Measurements from ENCODE around the gene SH2D2A.

SH2D2A gene

GRCh38 chr1:156862584-156862983 lies 45.9 kb upstream of the SH2D2A start:
- Histone ChIP-seq H3K4me2 (ENCODE audit: insufficient read depth, low read length) (no peak overlapping the region), H2AFZ (ENCODE audit: low read depth, low read length) (no peak overlapping the region), H3K9ac (ENCODE audit: low read depth, low read length) (no peak overlapping the region), H3K27ac (ENCODE audit: low read length) (no peak overlapping the region), H4K20me1 (ENCODE audit: insufficient read depth, low read length) (peaks cover 11% of the 10 kb centered on the region), H3K36me3 (ENCODE audit: insufficient read depth, low read length) (no peaks in the 10 kb centered on the region), H3K4me1 (ENCODE audit: insufficient read depth, low read length) (peaks cover 20% of the 10 kb centered on the region), H3K9me3 (ENCODE audit: insufficient read depth, low read length, severe bottlenecking) (no peaks in the 10 kb centered on the region), H3K27me3 (ENCODE audit: insufficient read depth, low read length, poor library complexity) (peaks cover 46% of the 10 kb centered on the region), H3K4me3 (ENCODE audit: low read depth in 1 of 2, low read length in 2 of 2) (no peak overlapping the region), H3K79me2 (ENCODE audit: insufficient read depth, low read length) (no peaks in the 10 kb centered on the region)
- DNase-seq (no peak), ATAC-seq (ENCODE audit: insufficient read depth, low read depth) (no peak)
- TF ChIP-seq EZH2 (IDR thresholded peaks at IDR 0.05; ENCODE audit: borderline replicate concordance, low read depth, low read length, severe bottlenecking): no peak
- no peak for TF ChIP-seq CTCF (IDR thresholded peaks at IDR 0.05; ENCODE audit: borderline replicate concordance, extremely low read depth, low read length, poor library complexity, severe bottlenecking)

GRCh38 chr1:156860628-156861423 lies 44.2 kb upstream of the SH2D2A start, which contains the start of gene NTRK1:
NTRK1 (plus strand) TSS chr1:156860865; CDS start chr1:156860935, 70 bp downstream.
- TF ChIP-seq CTCF (IDR thresholded peaks at IDR 0.05; ENCODE audit: borderline replicate concordance, extremely low read depth, low read length, poor library complexity, severe bottlenecking): no peak
- no peak for TF ChIP-seq EZH2 (IDR thresholded peaks at IDR 0.05; ENCODE audit: borderline replicate concordance, low read depth, low read length, severe bottlenecking)
- ATAC-seq (ENCODE audit: insufficient read depth, low read depth): peak; percentile 96
- peak; percentile 86 for DNase-seq
- Histone ChIP-seq H3K9me3 (ENCODE audit: insufficient read depth, low read length, severe bottlenecking) (no peaks in the 10 kb centered on the region), H2AFZ (ENCODE audit: low read depth, low read length) (peak within 1 kb of the TSS; percentile 57), H3K9ac (ENCODE audit: low read depth, low read length) (peak within 1 kb of the TSS; percentile 25; the same call in 1 of the 2 replicates), H3K27ac (ENCODE audit: low read length) (no peak within 1 kb of the TSS), H3K79me2 (ENCODE audit: insufficient read depth, low read length) (no peaks in the 10 kb centered on the region), H3K36me3 (ENCODE audit: insufficient read depth, low read length) (no peaks in the 10 kb centered on the region), H3K4me1 (ENCODE audit: insufficient read depth, low read length) (peaks cover 20% of the 10 kb centered on the region), H4K20me1 (ENCODE audit: insufficient read depth, low read length) (peaks cover 11% of the 10 kb centered on the region), H3K4me3 (ENCODE audit: low read depth in 1 of 2, low read length in 2 of 2) (peak within 1 kb of the TSS in 1 of 2 experiments; percentile 41; a peak in 2 of 4 replicates), H3K27me3 (ENCODE audit: insufficient read depth, low read length, poor library complexity) (peaks cover 56% of the 10 kb centered on the region), H3K4me2 (ENCODE audit: insufficient read depth, low read length) (peak within 1 kb of the TSS; percentile 63)

- ATAC-seq (ENCODE audit: insufficient read depth, low read depth): no peak
These were observed 43.5 kb upstream of the SH2D2A start for GRCh38 chr1:156860113-156860627.

More at GRCh38 chr1:156860113-156860627, 43.5 kb upstream of the SH2D2A start:
- peak; percentile 10 for DNase-seq
- Histone ChIP-seq H3K9ac (ENCODE audit: low read depth, low read length) (no peak overlapping the region; the same call in 1 of the 2 replicates), H3K4me1 (ENCODE audit: insufficient read depth, low read length) (peaks cover 20% of the 10 kb centered on the region), H3K27ac (ENCODE audit: low read length) (no peak overlapping the region), H2AFZ (ENCODE audit: low read depth, low read length) (peak overlapping the region; percentile 57), H3K9me3 (ENCODE audit: insufficient read depth, low read length, severe bottlenecking) (no peaks in the 10 kb centered on the region), H3K36me3 (ENCODE audit: insufficient read depth, low read length) (no peaks in the 10 kb centered on the region), H3K4me3 (ENCODE audit: low read depth in 1 of 2, low read length in 2 of 2) (peak overlapping the region in 1 of 2 experiments; percentile 41; a peak in 2 of 4 replicates), H4K20me1 (ENCODE audit: insufficient read depth, low read length) (peaks cover 11% of the 10 kb centered on the region), H3K27me3 (ENCODE audit: insufficient read depth, low read length, poor library complexity) (peaks cover 56% of the 10 kb centered on the region), H3K79me2 (ENCODE audit: insufficient read depth, low read length) (no peaks in the 10 kb centered on the region), H3K4me2 (ENCODE audit: insufficient read depth, low read length) (peak overlapping the region; percentile 63)
- TF ChIP-seq EZH2 (IDR thresholded peaks at IDR 0.05; ENCODE audit: borderline replicate concordance, low read depth, low read length, severe bottlenecking) (no peak), CTCF (IDR thresholded peaks at IDR 0.05; ENCODE audit: borderline replicate concordance, extremely low read depth, low read length, poor library complexity, severe bottlenecking) (peak; percentile 53)

Data from DND-41 (cell line).